Parathyroid adenoma (tissue), 2 donors: ENCODE measurements around the gene ATPAF2.

Experiments
- H2AFZ ChIP-seq: fragments of 300-600 bp; sonication (generic); one replicate; pipeline ENCODE4 v1.7.0; 2017; ENCODE audit warnings: antibody characterized with exemption, mild to moderate bottlenecking
- H3K27ac ChIP-seq: fragments of 300-600 bp; sonication (generic); one replicate; pipeline ENCODE4 v1.7.0; 2017
- H3K27me3 ChIP-seq: fragments of 300-600 bp; sonication (generic); one replicate; pipeline ENCODE4 v1.7.0; 2017; ENCODE audit warnings: low read length; ENCODE audit not compliant: control insufficient read depth, insufficient read depth
- H3K36me3 ChIP-seq: fragments of 300-600 bp; sonication (generic); one replicate; pipeline ENCODE4 v1.7.0; 2017; ENCODE audit warnings: low read length; ENCODE audit not compliant: control insufficient read depth, insufficient read depth
- H3K4me1 ChIP-seq: fragments of 300-600 bp; sonication (generic); one replicate; pipeline ENCODE4 v1.7.0; 2017; ENCODE audit warnings: control low read depth
- H3K4me2 ChIP-seq: fragments of 300-600 bp; sonication (generic); one replicate; pipeline ENCODE4 v1.7.0; 2017; ENCODE audit warnings: low read length
- H3K4me3 ChIP-seq: fragments of 300-600 bp; sonication (generic); one replicate; pipeline ENCODE4 v1.7.0; 2017; ENCODE audit warnings: low read depth, low read length
- H3K79me2 ChIP-seq: fragments of 300-600 bp; sonication (generic); one replicate; pipeline ENCODE4 v1.7.0; 2017; ENCODE audit warnings: control low read depth
- H3K9ac ChIP-seq: fragments of 300-600 bp; sonication (generic); one replicate; pipeline ENCODE4 v1.7.0; 2017; ENCODE audit warnings: mild to moderate bottlenecking
- H3K9me3 ChIP-seq: fragments of 300-600 bp; sonication (generic); one replicate; pipeline ENCODE4 v1.7.0; 2017; ENCODE audit warnings: low read length; ENCODE audit not compliant: control insufficient read depth
- TF ChIP-seq, protein P1 (sequence below): fragments of 300-600 bp; sonication (generic); IDR thresholded peaks from one replicate; pipeline ENCODE4 v1.7.0; 2017; ENCODE audit warnings: antibody characterized with exemption, mild to moderate bottlenecking
- donor health status: primary hyperparathyroidism.

ATPAF2 gene

GRCh38 chr17:18028114-18028951, 10.6 kb downstream of the ATPAF2 start:
- Histone ChIP-seq H3K36me3 (no peaks in the 10 kb centered on the region), H3K27ac (no peak overlapping the region), H3K4me3 (no peak overlapping the region), H3K4me1 (peaks cover 18% of the 10 kb centered on the region), H3K79me2 (peaks cover 28% of the 10 kb centered on the region), H2AFZ (peak overlapping the region; percentile 23), H3K9ac (no peak overlapping the region), H3K4me2 (no peak overlapping the region), H3K27me3 (no peaks in the 10 kb centered on the region), H3K9me3 (no peaks in the 10 kb centered on the region)
- TF ChIP-seq, protein P1, sequence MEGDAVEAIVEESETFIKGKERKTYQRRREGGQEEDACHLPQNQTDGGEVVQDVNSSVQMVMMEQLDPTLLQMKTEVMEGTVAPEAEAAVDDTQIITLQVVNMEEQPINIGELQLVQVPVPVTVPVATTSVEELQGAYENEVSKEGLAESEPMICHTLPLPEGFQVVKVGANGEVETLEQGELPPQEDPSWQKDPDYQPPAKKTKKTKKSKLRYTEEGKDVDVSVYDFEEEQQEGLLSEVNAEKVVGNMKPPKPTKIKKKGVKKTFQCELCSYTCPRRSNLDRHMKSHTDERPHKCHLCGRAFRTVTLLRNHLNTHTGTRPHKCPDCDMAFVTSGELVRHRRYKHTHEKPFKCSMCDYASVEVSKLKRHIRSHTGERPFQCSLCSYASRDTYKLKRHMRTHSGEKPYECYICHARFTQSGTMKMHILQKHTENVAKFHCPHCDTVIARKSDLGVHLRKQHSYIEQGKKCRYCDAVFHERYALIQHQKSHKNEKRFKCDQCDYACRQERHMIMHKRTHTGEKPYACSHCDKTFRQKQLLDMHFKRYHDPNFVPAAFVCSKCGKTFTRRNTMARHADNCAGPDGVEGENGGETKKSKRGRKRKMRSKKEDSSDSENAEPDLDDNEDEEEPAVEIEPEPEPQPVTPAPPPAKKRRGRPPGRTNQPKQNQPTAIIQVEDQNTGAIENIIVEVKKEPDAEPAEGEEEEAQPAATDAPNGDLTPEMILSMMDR = no peak

GRCh38 chr17:18027280-18027679, 11.7 kb downstream of the ATPAF2 start:
- Histone ChIP-seq H3K4me3 (no peak overlapping the region), H3K9me3 (no peaks in the 10 kb centered on the region), H3K27me3 (no peaks in the 10 kb centered on the region), H3K4me2 (no peak overlapping the region), H2AFZ (no peak overlapping the region), H3K27ac (no peak overlapping the region), H3K9ac (no peak overlapping the region), H3K36me3 (no peaks in the 10 kb centered on the region), H3K4me1 (peaks cover 18% of the 10 kb centered on the region), H3K79me2 (peaks cover 22% of the 10 kb centered on the region)
- TF ChIP-seq, protein P1 = no peak

GRCh38 chr17:18025945-18026776, 12.8 kb downstream of the ATPAF2 start:
- peaks cover 23% of the 10 kb centered on the region for H3K4me1 ChIP-seq
- H2AFZ ChIP-seq = no peak overlapping the region
- TF ChIP-seq, protein P1 = no peak
- no peak overlapping the region for H3K4me2 ChIP-seq
- no peaks in the 10 kb centered on the region for H3K9me3 ChIP-seq
- H3K27me3 ChIP-seq = no peaks in the 10 kb centered on the region
- H3K27ac ChIP-seq = no peak overlapping the region
- no peaks in the 10 kb centered on the region for H3K36me3 ChIP-seq
- no peak overlapping the region for H3K9ac ChIP-seq
- no peak overlapping the region for H3K4me3 ChIP-seq
- H3K79me2 ChIP-seq = peaks cover 22% of the 10 kb centered on the region

DNA sequence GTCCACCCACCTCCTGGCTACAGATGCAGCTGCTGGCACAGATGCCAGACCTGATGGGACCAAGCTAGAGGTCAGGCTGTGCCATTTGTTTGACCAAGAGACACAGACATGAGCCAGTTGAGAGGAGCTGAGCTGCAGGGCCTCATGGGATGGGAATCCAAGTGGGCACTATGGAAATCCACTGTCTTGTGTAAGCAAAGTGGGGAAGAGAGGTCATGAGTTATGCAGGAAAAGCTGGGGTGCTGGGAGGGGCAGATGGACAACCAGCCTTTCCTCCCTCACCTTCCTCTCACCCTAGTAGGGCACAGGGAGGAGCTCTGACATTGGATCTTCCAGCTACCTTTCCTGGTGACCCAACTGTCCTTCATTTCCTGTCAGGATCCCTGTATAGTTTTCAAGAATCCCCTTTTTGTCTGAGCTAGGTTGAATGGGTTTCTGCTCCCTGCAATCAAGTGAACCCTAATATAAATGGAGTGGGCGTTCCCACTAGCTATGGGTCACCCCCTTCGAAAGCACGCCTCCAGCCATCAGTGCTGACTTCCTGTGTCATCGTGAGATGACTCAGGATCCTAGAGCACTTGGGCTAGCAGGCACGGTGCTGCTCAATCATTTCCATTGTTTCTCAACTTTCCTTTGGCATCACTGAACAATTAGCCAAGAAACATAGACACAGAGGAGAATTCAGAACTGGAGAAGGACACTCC, 13.6 kb downstream of the ATPAF2 start:
- no peak overlapping the region for H3K9ac ChIP-seq

More for the DNA sequence above, 13.6 kb downstream of the ATPAF2 start:
- no peaks in the 10 kb centered on the region for H3K9me3 ChIP-seq
- H3K4me3 ChIP-seq = no peak overlapping the region
- no peak overlapping the region for H3K4me2 ChIP-seq
- H3K4me1 ChIP-seq = peaks cover 31% of the 10 kb centered on the region
- no peaks in the 10 kb centered on the region for H3K27me3 ChIP-seq
- no peak overlapping the region for H2AFZ ChIP-seq
- TF ChIP-seq, protein P1 = no peak
- peaks cover 22% of the 10 kb centered on the region for H3K79me2 ChIP-seq
- H3K36me3 ChIP-seq = no peaks in the 10 kb centered on the region
- H3K27ac ChIP-seq = no peak overlapping the region
